MM.1S (cell line): ENCODE results near the gene MRPS18A.

Experiments used
- DNase-seq: peaks from one replicate; pipeline ENCODE4 v3.0.0-alpha.2; 2015
- H2AFZ ChIP-seq: fragments of 300-600 bp; sonication (generic); 2 replicates; pipeline ENCODE4 v1.6.0; 2016; ENCODE audit warnings: antibody characterized with exemption, low read length
- H3F3A ChIP-seq: fragments of 300-600 bp; sonication (generic); 2 replicates; pipeline ENCODE4 v1.6.1; 2016; ENCODE audit warnings: mild to moderate bottlenecking, antibody characterized with exemption, low read length, moderate library complexity, mixed read lengths; ENCODE audit not compliant: insufficient read depth
- H3K27ac ChIP-seq: fragments of 300-600 bp; sonication (generic); 2 replicates; pipeline ENCODE4 v1.5.1; 2016; ENCODE audit warnings: mild to moderate bottlenecking, low read length
- H3K27me3 ChIP-seq: fragments of 300-600 bp; sonication (generic); replicated peaks from 2 replicates; pipeline ENCODE4 v1.6.0; 2016; ENCODE audit warnings: low read length; ENCODE audit not compliant: insufficient read depth
- H3K36me3 ChIP-seq: fragments of 300-600 bp; sonication (generic); replicated peaks from 2 replicates; pipeline ENCODE4 v1.6.1; 2016; ENCODE audit warnings: mild to moderate bottlenecking, low read length, mixed read lengths; ENCODE audit not compliant: insufficient read depth
- H3K4me1 ChIP-seq: fragments of 300-600 bp; sonication (generic); 2 replicates; pipeline ENCODE4 v1.6.1; 2016; ENCODE audit warnings: low read length, mixed read lengths
- H3K4me2 ChIP-seq: fragments of 300-600 bp; sonication (generic); 2 replicates; pipeline ENCODE4 v1.6.0; 2016; ENCODE audit warnings: low read depth, low read length
- H3K4me3 ChIP-seq: fragments of 300-600 bp; sonication (generic); 2 replicates; pipeline ENCODE4 v1.5.1; 2016; ENCODE audit warnings: low read length, mixed read lengths
- H3K79me2 ChIP-seq: fragments of 300-600 bp; sonication (generic); 2 replicates; pipeline ENCODE4 v1.6.1; 2016; ENCODE audit warnings: mixed run types, low read length, mixed read lengths
- H3K9ac ChIP-seq: fragments of 300-600 bp; sonication (generic); 2 replicates; pipeline ENCODE4 v1.6.1; 2016; ENCODE audit warnings: low read length, mixed read lengths
- H3K9me2 ChIP-seq: fragments of 300-600 bp; sonication (generic); replicated peaks from 2 replicates; pipeline ENCODE4 v1.6.1; 2016; ENCODE audit warnings: mild to moderate bottlenecking, low read length, mixed read lengths; ENCODE audit not compliant: insufficient read depth
- H3K9me3 ChIP-seq: fragments of 300-600 bp; sonication (generic); replicated peaks from 2 replicates; pipeline ENCODE4 v1.6.1; 2016; ENCODE audit warnings: mild to moderate bottlenecking, low read length, mixed read lengths; ENCODE audit not compliant: insufficient read depth
- H4K20me1 ChIP-seq: fragments of 300-600 bp; sonication (generic); 2 replicates; pipeline ENCODE4 v1.6.1; 2016; ENCODE audit warnings: mild to moderate bottlenecking, low read length, moderate library complexity, mixed read lengths; ENCODE audit not compliant: insufficient read depth
- CTCF ChIP-seq: fragments of 300-600 bp; sonication (generic); IDR thresholded peaks from 2 replicates; pipeline ENCODE4 v1.5.1; 2016; ENCODE audit warnings: antibody characterized with exemption, low read length, mixed read lengths
- EZH2 ChIP-seq: fragments of 300-600 bp; sonication (generic); optimal IDR thresholded peaks from 2 replicates; pipeline ENCODE3; 2017; ENCODE audit warnings: low read depth, mild to moderate bottlenecking, antibody characterized with exemption, low read length, mixed read lengths
- EZH2phosphoT487 ChIP-seq: fragments of 300-600 bp; sonication (generic); IDR thresholded peaks from 2 replicates; pipeline ENCODE4 v1.6.1; 2018; ENCODE audit warnings: antibody characterized with exemption, low read length

MRPS18A gene

GRCh38 chr6:43630980-43631619 lies 56.5 kb downstream of the MRPS18A start:
- Histone ChIP-seq H3K4me3 (no peak overlapping the region), H3K36me3 (0 out of 2 replicates have a peak, but pooled peaks cover 2% of the 10 kb centered on the region), H3K9me2 (no peaks in the 10 kb centered on the region), H3K9me3 (no peaks in the 10 kb centered on the region), H3K27me3 (no peaks in the 10 kb centered on the region), H3K9ac (no peak overlapping the region), H3K27ac (peak overlapping the region; percentile 78; the same call in 1 of the 2 replicates), H3K4me1 (peaks cover 22% of the 10 kb centered on the region), H3F3A (peaks cover 7% of the 10 kb centered on the region; the same call in 1 of the 2 replicates), H3K79me2 (peaks cover 28% of the 10 kb centered on the region), H2AFZ (no peak overlapping the region; the same call in 1 of the 2 replicates), H4K20me1 (no peaks in the 10 kb centered on the region), H3K4me2 (peak overlapping the region; percentile 48; the same call in 1 of the 2 replicates)
- TF ChIP-seq EZH2phosphoT487 (no peak), EZH2 (no peak), CTCF (no peak)
- DNase-seq: no peak

- H3K79me2 ChIP-seq: peaks cover 25% of the 10 kb centered on the region
- H3K4me3 ChIP-seq: peak overlapping the region; percentile 85
- H4K20me1 ChIP-seq: no peaks in the 10 kb centered on the region
- no peaks in the 10 kb centered on the region for H3K27me3 ChIP-seq
- H3K9ac ChIP-seq: peak overlapping the region; percentile 86
- no peaks in the 10 kb centered on the region for H3K9me3 ChIP-seq
- H3K36me3 ChIP-seq: 0 out of 2 replicates have a peak, but pooled peaks cover 2% of the 10 kb centered on the region
- peak; percentile 98 for DNase-seq
- peak overlapping the region; percentile 93 for H2AFZ ChIP-seq
- TF ChIP-seq EZH2phosphoT487 (no peak), CTCF (no peak), EZH2 (no peak)
- H3K9me2 ChIP-seq: no peaks in the 10 kb centered on the region
- H3K4me2 ChIP-seq: peak overlapping the region; percentile 98
- H3K27ac ChIP-seq: peak overlapping the region; percentile 78
- peaks cover 7% of the 10 kb centered on the region; the same call in 1 of the 2 replicates for H3F3A ChIP-seq
- peaks cover 17% of the 10 kb centered on the region for H3K4me1 ChIP-seq
Observed at GRCh38 chr6:43629505-43630300, 57.9 kb downstream of the MRPS18A start.

- TF ChIP-seq EZH2 (no peak), CTCF (no peak), EZH2phosphoT487 (no peak)
- Histone ChIP-seq H4K20me1 (no peaks in the 10 kb centered on the region), H3K4me3 (peak within 1 kb of the TSS; percentile 86), H2AFZ (peak within 1 kb of the TSS; percentile 93), H3K36me3 (0 out of 2 replicates have a peak, but pooled peaks cover 2% of the 10 kb centered on the region), H3K9ac (peak within 1 kb of the TSS; percentile 86), H3K4me1 (peaks cover 17% of the 10 kb centered on the region), H3K9me3 (no peaks in the 10 kb centered on the region), H3K9me2 (no peaks in the 10 kb centered on the region), H3K27ac (peak within 1 kb of the TSS; percentile 78), H3F3A (peaks cover 7% of the 10 kb centered on the region; the same call in 1 of the 2 replicates), H3K4me2 (peak within 1 kb of the TSS; percentile 98), H3K79me2 (peaks cover 25% of the 10 kb centered on the region), H3K27me3 (no peaks in the 10 kb centered on the region)
- DNase-seq: peak; percentile 98
Observed at GRCh38 chr6:43629104-43629504, 58.5 kb downstream of the MRPS18A start, which contains the start of gene GTPBP2. GTPBP2 (minus strand) TSS chr6:43629264; CDS start chr6:43629162, 102 bp downstream.
